SK-N-SH (cell line): ENCODE measurements around the gene VAMP8. TPM values are rescaled to one million over a fixed set of nuclear protein-coding genes. Genes with fewer than 3 reads are reported as not detected.

Experiments
- CTCF ChIA-PET: fragments of 300-600, 350-600 bp; formaldehyde crosslinking; extraction: SDS; loops from one replicate; lab custom pipeline; 2021; lab: Yijun Ruan, JAX
- POLR2A ChIA-PET: fragments of 350-600 bp; sonication (Branson Sonifier 250); formaldehyde crosslinking; extraction: SDS; loops from one replicate; lab custom pipeline; 2020; ENCODE audit warnings: antibody characterized with exemption, inconsistent platforms; lab: Yijun Ruan, JAX
- DNase-seq: peaks from one replicate; pipeline ENCODE4 v3.0.0; 2012
- H2AFZ ChIP-seq: fragments of 200-600 bp; sonication (generic); 2 replicates; pipeline ENCODE4 v1.8.1; 2016; ENCODE audit warnings: antibody characterized with exemption, mild to moderate bottlenecking, low read depth
- H3F3A ChIP-seq: fragments of 200-600 bp; sonication (generic); replicated peaks from 2 replicates; pipeline ENCODE3; 2016; ENCODE audit warnings: antibody characterized with exemption, mild to moderate bottlenecking; ENCODE audit not compliant: insufficient read depth
- H3K27ac ChIP-seq, 2 experiments: fragments of 200-500 bp in 1 of 2; fragments of 200-600 bp in 1 of 2; sonication (Bioruptor generic) in 1 of 2; sonication (generic), shearing (Covaris generic) in 1 of 2; 2 replicates each; pipeline versions ENCODE4 v1.5.1 to v1.6.1; 2014 to 2016; ENCODE audit warnings: low read depth in 2 of 2, inconsistent platforms in 1 of 2, low read length in 1 of 2, mild to moderate bottlenecking in 1 of 2, mixed read lengths in 1 of 2
- H3K27me3 ChIP-seq: fragments of 200-600 bp; sonication (generic), shearing (Covaris generic); 2 replicates; pipeline ENCODE4 v1.6.1; 2016; ENCODE audit warnings: mixed run types; ENCODE audit not compliant: insufficient read depth
- H3K36me3 ChIP-seq, 2 experiments: fragments of 200-500 bp in 1 of 2; fragments of 200-600 bp in 1 of 2; sonication (Bioruptor generic) in 1 of 2; sonication (generic) in 1 of 2; replicated peaks in 1 of 2; 2 replicates each; pipeline versions ENCODE3 to v1.5.1; 2014 to 2016; ENCODE audit warnings: low read length in 1 of 2, mild to moderate bottlenecking in 1 of 2; ENCODE audit not compliant: insufficient read depth in 2 of 2, control insufficient read depth in 1 of 2
- H3K4me1 ChIP-seq, 2 experiments: fragments of 200-500 bp in 1 of 2; fragments of 200-600 bp in 1 of 2; sonication (Bioruptor generic) in 1 of 2; sonication (generic), shearing (Covaris generic) in 1 of 2; 2 replicates each; pipeline versions ENCODE4 v1.5.1 to v1.6.1; 2014 to 2016; ENCODE audit warnings: low read depth in 1 of 2, low read length in 1 of 2, mixed run types in 1 of 2; ENCODE audit not compliant: insufficient read depth in 2 of 2, control insufficient read depth in 1 of 2
- H3K4me2 ChIP-seq: fragments of 200-600 bp; sonication (generic), shearing (Covaris generic); 2 replicates; pipeline ENCODE4 v1.6.1; 2017; ENCODE audit warnings: mixed run types
- H3K4me3 ChIP-seq, 2 experiments: fragments of 200-500 bp in 1 of 2; fragments of 200-600 bp in 1 of 2; sonication (Bioruptor generic) in 1 of 2; sonication (generic), shearing (Covaris generic) in 1 of 2; 2 replicates each; pipeline versions ENCODE4 v1.5.1 to v1.8.1; 2014 to 2016; ENCODE audit warnings: low read depth in 2 of 2, inconsistent platforms in 1 of 2, low read length in 1 of 2, mild to moderate bottlenecking in 1 of 2, mixed read lengths in 1 of 2, moderate library complexity in 1 of 2
- H3K79me2 ChIP-seq: fragments of 200-600 bp; sonication (generic); 2 replicates; pipeline ENCODE4 v1.8.1; 2017; ENCODE audit warnings: mild to moderate bottlenecking; ENCODE audit not compliant: insufficient read depth
- H3K9ac ChIP-seq: fragments of 200-600 bp; sonication (generic); 2 replicates; pipeline ENCODE4 v1.6.1; 2017; ENCODE audit warnings: mixed run types
- H3K9me2 ChIP-seq: fragments of 200-600 bp; sonication (generic); 2 replicates; pipeline ENCODE4 v1.6.1; 2017; ENCODE audit warnings: mixed run types
- H3K9me3 ChIP-seq: fragments of 200-600 bp; sonication (generic); 2 replicates; pipeline ENCODE4 v1.6.1; 2017; ENCODE audit warnings: mixed run types, mild to moderate bottlenecking, moderate library complexity
- H4K20me1 ChIP-seq: fragments of 200-600 bp; sonication (generic); 2 replicates; pipeline ENCODE4 v1.6.1; 2017; ENCODE audit warnings: mild to moderate bottlenecking, mixed run types; ENCODE audit not compliant: insufficient read depth
- CHD2 ChIP-seq: fragments of 150-350 bp; IDR thresholded peaks from 2 replicates; pipeline ENCODE4 v1.6.1; 2018; ENCODE audit warnings: low read length; ENCODE audit not compliant: partially characterized antibody
- CTCF ChIP-seq: fragments of 200-600 bp; sonication (generic); IDR thresholded peaks from 2 replicates; pipeline ENCODE4 v1.6.1; 2017; ENCODE audit warnings: antibody characterized with exemption, mild to moderate bottlenecking, moderate library complexity
- ELF1 ChIP-seq: IDR thresholded peaks from 2 replicates; pipeline ENCODE4 v1.4.0; 2012
- EP300 ChIP-seq, 2 experiments: IDR thresholded peaks; 2 replicates each; pipeline versions ENCODE4 v1.4.0 to v1.6.1; 2012; ENCODE audit warnings: borderline replicate concordance in 1 of 2, low read depth in 1 of 2, low read length in 1 of 2
- FOXJ3 ChIP-seq: sonication (generic); formaldehyde crosslinking; IDR thresholded peaks from 2 replicates; pipeline ENCODE4 v1.5.1; 2020; ENCODE audit warnings: mild to moderate bottlenecking, missing genetic modification reagents
- GATA2 ChIP-seq: sonication (generic); formaldehyde crosslinking; IDR thresholded peaks from 2 replicates; pipeline ENCODE4 v1.5.0; 2020; ENCODE audit warnings: mild to moderate bottlenecking, missing genetic modification reagents
- JUND ChIP-seq: IDR thresholded peaks from 2 replicates; pipeline ENCODE4 v1.4.0; 2012
- MAX ChIP-seq: IDR thresholded peaks from 2 replicates; pipeline ENCODE4 v1.4.0; 2012; ENCODE audit warnings: low read depth
- MXI1 ChIP-seq: IDR thresholded peaks from 2 replicates; pipeline ENCODE4 v1.6.1; 2012; ENCODE audit warnings: mild to moderate bottlenecking, low read depth, low read length, improper control_type of control experiment
- NFIC ChIP-seq: IDR thresholded peaks from 2 replicates; pipeline ENCODE4 v1.4.0; 2012; ENCODE audit warnings: borderline replicate concordance
- NRF1 ChIP-seq: IDR thresholded peaks from 2 replicates; pipeline ENCODE4 v1.6.1; 2012; ENCODE audit warnings: low read depth, mild to moderate bottlenecking, low read length
- POLR2AphosphoS5 ChIP-seq: IDR thresholded peaks from 2 replicates; pipeline ENCODE4 v1.6.1; 2012; ENCODE audit warnings: low read depth, low read length
- RCOR1 ChIP-seq: fragments of 150-350 bp; IDR thresholded peaks from 2 replicates; pipeline ENCODE4 v1.6.1; 2017; ENCODE audit warnings: antibody characterized with exemption, low read length
- RXRA ChIP-seq: IDR thresholded peaks from 2 replicates; pipeline ENCODE4 v1.4.0; 2012; ENCODE audit warnings: low read depth, mild to moderate bottlenecking, borderline replicate concordance
- TCF12 ChIP-seq: IDR thresholded peaks from 2 replicates; pipeline ENCODE4 v1.4.0; 2012
- USF2 ChIP-seq: fragments of 150-350 bp; IDR thresholded peaks from 2 replicates; pipeline ENCODE4 v1.6.1; 2017; ENCODE audit warnings: antibody characterized with exemption, low read length, low read depth, borderline replicate concordance
- YY1 ChIP-seq: IDR thresholded peaks from 2 replicates; pipeline ENCODE4 v1.4.0; 2012; ENCODE audit warnings: low read depth, mild to moderate bottlenecking
- WGBS: methylation state at CpG from one replicate; pipeline ENCODE4 v1.1.6; 2017; ENCODE audit warnings: low lambda C conversion rate; 5-methylcytosine and 5-hydroxymethylcytosine counted together
- polyA plus RNA-seq, 3 experiments: library from polyadenylated mRNA; depleted of rRNA; stranded (reverse); fragments of >200 nt; gene quantifications; 2 replicates each; pipeline ENCODE4 v1.2.3, GENCODE V29; 2012
- TF ChIP-seq, protein P1 (sequence below): IDR thresholded peaks from 2 replicates; pipeline ENCODE4 v1.4.0; 2012; ENCODE audit warnings: low read depth, borderline replicate concordance

The VAMP8 gene
- polyA plus RNA-seq (2012; rRNA removed): 0.72 and 1.3 TPM in 2 replicates
- polyA plus RNA-seq (2012; cell fraction: cytosol; rRNA removed): 1.1 and 1.5 TPM in 2 replicates
- polyA plus RNA-seq (2012; cell fraction: nucleus; rRNA removed): 0.52 and 0.87 TPM in 2 replicates

DNA sequence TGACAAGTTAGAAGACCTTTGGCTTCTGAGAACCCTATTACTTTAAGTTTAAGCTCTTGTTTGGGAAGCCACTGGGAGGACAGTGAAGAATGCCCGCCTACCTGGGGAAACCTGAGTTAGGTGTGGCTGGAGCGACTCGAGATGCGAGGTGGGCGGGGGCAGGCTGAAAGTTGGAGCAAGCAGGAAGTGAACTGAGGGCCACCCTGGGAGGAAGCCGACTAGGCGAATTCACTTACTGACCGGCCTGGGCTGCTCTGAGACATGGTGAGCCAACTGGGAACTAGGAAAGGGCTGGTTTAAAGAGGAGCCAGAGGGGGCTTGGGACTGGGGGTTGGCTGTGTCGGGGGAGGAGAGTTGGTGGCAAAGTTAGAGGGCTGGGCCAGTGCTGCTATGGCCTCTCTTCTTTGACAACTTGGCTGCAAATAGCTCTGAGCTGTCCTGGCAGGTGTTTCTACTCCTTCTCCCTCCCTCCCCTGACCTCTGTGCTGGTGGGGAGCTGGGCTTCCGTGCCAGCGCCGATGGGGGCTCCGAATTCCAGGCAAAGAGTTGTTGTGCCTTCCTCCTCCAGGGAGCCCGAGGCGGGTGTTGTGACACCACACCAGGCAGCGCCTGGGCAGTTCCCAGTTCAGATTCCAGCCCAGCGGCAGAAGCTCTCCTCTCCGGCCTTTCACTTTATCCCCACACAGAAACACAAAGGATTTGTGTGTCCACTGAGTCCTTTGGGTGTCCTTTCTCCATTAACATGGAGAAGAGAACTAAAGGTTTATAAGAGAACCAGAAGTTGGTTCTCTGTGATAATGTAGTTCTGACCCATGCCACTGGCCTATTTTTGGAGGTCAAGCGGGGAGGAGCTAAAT, at the start of gene VAMP8:
TSS of gene VAMP8 (plus strand) at position 201 of the 857 bp plus-strand sequence. CDS start at position 262, 61 bp downstream.
- no peak for DNase-seq
- H3F3A ChIP-seq: no peaks in the 10 kb centered on the region
- ChIA-PET POLR2A (interaction anchor here (0.7 to 1.0 kb wide), 2 partner anchors 16 to 39 kb away, joined by 5 to 6 read pairs; partner anchors contain the start of gene MAT2A), CTCF (interaction anchor here (0.8 kb wide), 1 partner anchor 187 kb away, joined by 4 read pairs; no protein-coding TSS in a partner anchor)
- H3K27me3 ChIP-seq: peaks cover 5% of the 10 kb centered on the region; the same call in 1 of the 2 replicates
- H3K4me2 ChIP-seq: no peak within 1 kb of the TSS
- H3K9ac ChIP-seq: no peak within 1 kb of the TSS
- H3K9me2 ChIP-seq: no peaks in the 10 kb centered on the region
- no peaks in the 10 kb centered on the region for H4K20me1 ChIP-seq
- TF ChIP-seq, protein P1, sequence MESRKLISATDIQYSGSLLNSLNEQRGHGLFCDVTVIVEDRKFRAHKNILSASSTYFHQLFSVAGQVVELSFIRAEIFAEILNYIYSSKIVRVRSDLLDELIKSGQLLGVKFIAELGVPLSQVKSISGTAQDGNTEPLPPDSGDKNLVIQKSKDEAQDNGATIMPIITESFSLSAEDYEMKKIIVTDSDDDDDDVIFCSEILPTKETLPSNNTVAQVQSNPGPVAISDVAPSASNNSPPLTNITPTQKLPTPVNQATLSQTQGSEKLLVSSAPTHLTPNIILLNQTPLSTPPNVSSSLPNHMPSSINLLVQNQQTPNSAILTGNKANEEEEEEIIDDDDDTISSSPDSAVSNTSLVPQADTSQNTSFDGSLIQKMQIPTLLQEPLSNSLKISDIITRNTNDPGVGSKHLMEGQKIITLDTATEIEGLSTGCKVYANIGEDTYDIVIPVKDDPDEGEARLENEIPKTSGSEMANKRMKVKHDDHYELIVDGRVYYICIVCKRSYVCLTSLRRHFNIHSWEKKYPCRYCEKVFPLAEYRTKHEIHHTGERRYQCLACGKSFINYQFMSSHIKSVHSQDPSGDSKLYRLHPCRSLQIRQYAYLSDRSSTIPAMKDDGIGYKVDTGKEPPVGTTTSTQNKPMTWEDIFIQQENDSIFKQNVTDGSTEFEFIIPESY: no peak
- TF ChIP-seq NFIC (no peak), MXI1 (no peak), YY1 (no peak), MAX (no peak)
- H3K27ac ChIP-seq: no peak within 1 kb of the TSS
- WGBS: 80% methylated on average over 16 of the region's 19 CpGs
- no peaks in the 10 kb centered on the region for H3K79me2 ChIP-seq
- H3K9me3 ChIP-seq: no peaks in the 10 kb centered on the region
- no peak within 1 kb of the TSS for H3K4me3 ChIP-seq
- H3K36me3 ChIP-seq: no peaks in the 10 kb centered on the region
- no peaks in the 10 kb centered on the region for H3K4me1 ChIP-seq
- H2AFZ ChIP-seq: no peak within 1 kb of the TSS

DNA sequence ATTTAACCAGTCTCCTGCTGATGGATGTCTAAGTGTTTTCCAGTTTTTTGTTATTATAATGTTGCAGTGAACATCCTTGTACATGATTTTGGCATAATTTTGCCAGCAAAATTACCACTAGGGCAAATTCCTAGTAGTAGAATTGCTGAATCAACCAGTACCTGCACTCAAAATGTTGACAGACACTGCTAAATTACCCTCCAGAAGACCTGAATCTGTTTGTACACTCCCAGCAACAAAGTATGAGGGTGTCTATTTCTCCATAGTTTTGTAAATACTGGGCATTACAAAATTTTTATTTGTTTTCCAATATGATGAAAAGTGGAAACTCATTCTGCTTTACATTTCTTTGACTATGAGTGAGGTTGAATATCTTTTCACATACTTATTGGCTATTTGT, 49.6 kb upstream of the VAMP8 start:
- Histone ChIP-seq H3K9me3 (no peaks in the 10 kb centered on the region), H3K9ac (no peak overlapping the region), H4K20me1 (no peaks in the 10 kb centered on the region), H3K36me3 (no peaks in the 10 kb centered on the region), H3F3A (no peaks in the 10 kb centered on the region), H3K27ac (no peak overlapping the region), H3K79me2 (no peaks in the 10 kb centered on the region), H3K4me3 (no peak overlapping the region), H3K4me2 (no peak overlapping the region), H3K4me1 (peaks cover 9 to 29% of the 10 kb centered on the region in 2 experiments; a peak in 3 of 4 replicates), H3K27me3 (no peaks in the 10 kb centered on the region; the same call in 1 of the 2 replicates), H2AFZ (no peak overlapping the region), H3K9me2 (no peaks in the 10 kb centered on the region)
- POLR2A ChIA-PET: no interaction called here
- no peak for TF ChIP-seq JUND
- no peak for TF ChIP-seq CHD2
- TF ChIP-seq GATA2 (CRISPR knock-in tag): no peak
- no peak for TF ChIP-seq RXRA
- no peak for TF ChIP-seq TCF12
- TF ChIP-seq RCOR1: no peak
- TF ChIP-seq NRF1: no peak
- TF ChIP-seq FOXJ3 (CRISPR knock-in tag): no peak
- TF ChIP-seq USF2: no peak
- no peak for TF ChIP-seq YY1
- no peak for TF ChIP-seq EP300 (IDR thresholded peaks at IDR 0.05; ENCODE audit: borderline replicate concordance in 1 of 2, low read depth in 1 of 2, low read length in 1 of 2)
- no peak for TF ChIP-seq POLR2AphosphoS5
- no peak for TF ChIP-seq ELF1
- TF ChIP-seq CTCF: no peak
- TF ChIP-seq NFIC: no peak
- DNase-seq: no peak
- CTCF ChIA-PET: interaction anchor here (1.1 to 5.9 kb wide), 3 partner anchors 9 to 108 kb away, joined by 3 to 67 read pairs (median 3); partner anchors contain the start of gene MAT2A
